ENCODE measurements around the gene ZNF774.
"Not testable (repeated sequence)": the region's sequence is repeated elsewhere in the genome, so short reads cannot be mapped to it uniquely, and the experiment has no call there.

Gene ZNF774

GRCh38 chr15:90340345-90340744 lies 11.7 kb upstream of the ZNF774 start:
- TF ChIP-seq, protein P1, sequence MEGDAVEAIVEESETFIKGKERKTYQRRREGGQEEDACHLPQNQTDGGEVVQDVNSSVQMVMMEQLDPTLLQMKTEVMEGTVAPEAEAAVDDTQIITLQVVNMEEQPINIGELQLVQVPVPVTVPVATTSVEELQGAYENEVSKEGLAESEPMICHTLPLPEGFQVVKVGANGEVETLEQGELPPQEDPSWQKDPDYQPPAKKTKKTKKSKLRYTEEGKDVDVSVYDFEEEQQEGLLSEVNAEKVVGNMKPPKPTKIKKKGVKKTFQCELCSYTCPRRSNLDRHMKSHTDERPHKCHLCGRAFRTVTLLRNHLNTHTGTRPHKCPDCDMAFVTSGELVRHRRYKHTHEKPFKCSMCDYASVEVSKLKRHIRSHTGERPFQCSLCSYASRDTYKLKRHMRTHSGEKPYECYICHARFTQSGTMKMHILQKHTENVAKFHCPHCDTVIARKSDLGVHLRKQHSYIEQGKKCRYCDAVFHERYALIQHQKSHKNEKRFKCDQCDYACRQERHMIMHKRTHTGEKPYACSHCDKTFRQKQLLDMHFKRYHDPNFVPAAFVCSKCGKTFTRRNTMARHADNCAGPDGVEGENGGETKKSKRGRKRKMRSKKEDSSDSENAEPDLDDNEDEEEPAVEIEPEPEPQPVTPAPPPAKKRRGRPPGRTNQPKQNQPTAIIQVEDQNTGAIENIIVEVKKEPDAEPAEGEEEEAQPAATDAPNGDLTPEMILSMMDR (IDR thresholded peaks at IDR 0.05; ENCODE audit: poor library complexity, severe bottlenecking): peak; percentile 33
- ATAC-seq (ENCODE audit: low read depth) (no peak), DNase-seq (ENCODE audit: low spot score) (no peak)
- H3K4me3 ChIP-seq (ENCODE audit: severe bottlenecking): no peak overlapping the region
- no peak overlapping the region for H3K27ac ChIP-seq (ENCODE audit: poor library complexity, severe bottlenecking)
- H3K4me1 ChIP-seq (ENCODE audit: insufficient read depth, poor library complexity, severe bottlenecking): peaks cover 31% of the 10 kb centered on the region
- H3K27me3 ChIP-seq (ENCODE audit: insufficient read depth, poor library complexity, severe bottlenecking): no peaks in the 10 kb centered on the region
- no peaks in the 10 kb centered on the region for H3K9me3 ChIP-seq (ENCODE audit: severe bottlenecking)
- H3K36me3 ChIP-seq (ENCODE audit: low read depth): no peaks in the 10 kb centered on the region

GRCh38 chr15:90343302-90343790 lies 8.7 kb upstream of the ZNF774 start:
- TF ChIP-seq, protein P1 (IDR thresholded peaks at IDR 0.05; ENCODE audit: poor library complexity, severe bottlenecking): no peak
- H3K27me3 ChIP-seq (ENCODE audit: insufficient read depth, poor library complexity, severe bottlenecking): no peaks in the 10 kb centered on the region
- H3K4me3 ChIP-seq (ENCODE audit: severe bottlenecking): no peak overlapping the region
- peak overlapping the region; percentile 1 for H3K27ac ChIP-seq (ENCODE audit: poor library complexity, severe bottlenecking)
- DNase-seq (ENCODE audit: low spot score) (no peak), ATAC-seq (ENCODE audit: low read depth) (peak; percentile 49)
- H3K36me3 ChIP-seq (ENCODE audit: low read depth): no peaks in the 10 kb centered on the region
- H3K9me3 ChIP-seq (ENCODE audit: severe bottlenecking): no peaks in the 10 kb centered on the region
- H3K4me1 ChIP-seq (ENCODE audit: insufficient read depth, poor library complexity, severe bottlenecking): peaks cover 14% of the 10 kb centered on the region

- Histone ChIP-seq H3K27me3 (ENCODE audit: insufficient read depth, poor library complexity, severe bottlenecking) (no peaks in the 10 kb centered on the region), H3K27ac (ENCODE audit: poor library complexity, severe bottlenecking) (no peak overlapping the region), H3K36me3 (ENCODE audit: low read depth) (no peaks in the 10 kb centered on the region)
Observed at GRCh38 chr15:90344662-90345061, 7.4 kb upstream of the ZNF774 start.

GRCh38 chr15:90345857-90346256 lies 6.2 kb upstream of the ZNF774 start:
- no peaks in the 10 kb centered on the region for H3K36me3 ChIP-seq (ENCODE audit: low read depth)

More at GRCh38 chr15:90344662-90345061, 7.4 kb upstream of the ZNF774 start:
- peaks cover 22% of the 10 kb centered on the region for H3K4me1 ChIP-seq (ENCODE audit: insufficient read depth, poor library complexity, severe bottlenecking)
- ATAC-seq (ENCODE audit: low read depth) (no peak), DNase-seq (ENCODE audit: low spot score) (no peak)
- TF ChIP-seq, protein P1 (IDR thresholded peaks at IDR 0.05; ENCODE audit: poor library complexity, severe bottlenecking): no peak
- no peak overlapping the region for H3K4me3 ChIP-seq (ENCODE audit: severe bottlenecking)
- H3K9me3 ChIP-seq (ENCODE audit: severe bottlenecking): no peaks in the 10 kb centered on the region

GRCh38 chr15:90347431-90348065 lies 4.5 kb upstream of the ZNF774 start:
- H3K4me1 ChIP-seq (ENCODE audit: insufficient read depth, poor library complexity, severe bottlenecking): peaks cover 24% of the 10 kb centered on the region
- peak overlapping the region; percentile 37 for H3K27ac ChIP-seq (ENCODE audit: poor library complexity, severe bottlenecking)
- not testable (repeated sequence) for ATAC-seq (ENCODE audit: low read depth); H3K27me3 ChIP-seq (ENCODE audit: insufficient read depth, poor library complexity, severe bottlenecking); DNase-seq (ENCODE audit: low spot score); H3K36me3 ChIP-seq (ENCODE audit: low read depth); H3K4me3 ChIP-seq (ENCODE audit: severe bottlenecking); H3K9me3 ChIP-seq (ENCODE audit: severe bottlenecking)

More at GRCh38 chr15:90345857-90346256, 6.2 kb upstream of the ZNF774 start:
- TF ChIP-seq, protein P1 (IDR thresholded peaks at IDR 0.05; ENCODE audit: poor library complexity, severe bottlenecking): no peak
- H3K27ac ChIP-seq (ENCODE audit: poor library complexity, severe bottlenecking): no peak overlapping the region
- DNase-seq (ENCODE audit: low spot score) (no peak), ATAC-seq (ENCODE audit: low read depth) (no peak)
- no peaks in the 10 kb centered on the region for H3K27me3 ChIP-seq (ENCODE audit: insufficient read depth, poor library complexity, severe bottlenecking)
- H3K4me1 ChIP-seq (ENCODE audit: insufficient read depth, poor library complexity, severe bottlenecking): peaks cover 22% of the 10 kb centered on the region
- H3K9me3 ChIP-seq (ENCODE audit: severe bottlenecking): no peaks in the 10 kb centered on the region
- no peak overlapping the region for H3K4me3 ChIP-seq (ENCODE audit: severe bottlenecking)

All from RWPE2 (cell line).